ENCODE data around the gene CGA.

- TF ChIP-seq MAX (IDR thresholded peaks at IDR 0.05; ENCODE audit: low read depth), result no peak
- no peak for TF ChIP-seq POLR2AphosphoS5 (IDR thresholded peaks at IDR 0.05; ENCODE audit: low read depth, low read length)
- TF ChIP-seq CTCF (IDR thresholded peaks at IDR 0.05), result no peak
- TF ChIP-seq NRF1 (IDR thresholded peaks at IDR 0.05; ENCODE audit: low read depth, low read length), result no peak
These were observed 5.3 kb upstream of the CGA start for GRCh38 chr6:87100216-87100615.

All from SK-N-SH (cell line).